ENCODE data around the gene ITGB5. TPM values are rescaled to one million over a fixed set of nuclear protein-coding genes. Genes with fewer than 3 reads are reported as not detected.

The ITGB5 gene
- total RNA-seq, 1 experiment from 2014 or later = 116 TPM

- intact Hi-C loops (cut with micrococcal nuclease; ENCODE audit: unreplicated experiment) = no loop called here
- DNase-seq (ENCODE audit: low spot score) = no peak
- Histone ChIP-seq H3K27ac (ENCODE audit: low read depth, low read length, poor library complexity, severe bottlenecking) (no peak overlapping the region), H3K27me3 (replicated peaks; ENCODE audit: insufficient read depth, low read depth, low read length, poor library complexity) (no peaks in the 10 kb centered on the region), H3K4me3 (ENCODE audit: low read depth, low read length, poor library complexity, severe bottlenecking) (no peak overlapping the region), H3K4me1 (ENCODE audit: insufficient read depth, low read length, poor library complexity, severe bottlenecking) (no peaks in the 10 kb centered on the region), H3K9me3 (ENCODE audit: low read depth, low read length, poor library complexity, severe bottlenecking) (no peaks in the 10 kb centered on the region), H3K36me3 (ENCODE audit: insufficient read depth, low read length, poor library complexity, severe bottlenecking) (peaks cover 39% of the 10 kb centered on the region)
- ChIA-PET POLR2A (ENCODE audit: low non-redundant PET) (no interaction called here), CTCF (no interaction called here)
- TSS peak; percentile 2 for BruUV-seq (replicated peaks)
- TF ChIP-seq EZH2 (IDR thresholded peaks at IDR 0.05; ENCODE audit: borderline replicate concordance, low read depth, low read length, poor library complexity, severe bottlenecking) (no peak), CTCF (conservative IDR thresholded peaks at IDR 0.05; ENCODE audit: low read depth, low read length) (no peak)
These were observed 138.5 kb downstream of the ITGB5 start for GRCh38 chr3:124748560-124749198.

DNA sequence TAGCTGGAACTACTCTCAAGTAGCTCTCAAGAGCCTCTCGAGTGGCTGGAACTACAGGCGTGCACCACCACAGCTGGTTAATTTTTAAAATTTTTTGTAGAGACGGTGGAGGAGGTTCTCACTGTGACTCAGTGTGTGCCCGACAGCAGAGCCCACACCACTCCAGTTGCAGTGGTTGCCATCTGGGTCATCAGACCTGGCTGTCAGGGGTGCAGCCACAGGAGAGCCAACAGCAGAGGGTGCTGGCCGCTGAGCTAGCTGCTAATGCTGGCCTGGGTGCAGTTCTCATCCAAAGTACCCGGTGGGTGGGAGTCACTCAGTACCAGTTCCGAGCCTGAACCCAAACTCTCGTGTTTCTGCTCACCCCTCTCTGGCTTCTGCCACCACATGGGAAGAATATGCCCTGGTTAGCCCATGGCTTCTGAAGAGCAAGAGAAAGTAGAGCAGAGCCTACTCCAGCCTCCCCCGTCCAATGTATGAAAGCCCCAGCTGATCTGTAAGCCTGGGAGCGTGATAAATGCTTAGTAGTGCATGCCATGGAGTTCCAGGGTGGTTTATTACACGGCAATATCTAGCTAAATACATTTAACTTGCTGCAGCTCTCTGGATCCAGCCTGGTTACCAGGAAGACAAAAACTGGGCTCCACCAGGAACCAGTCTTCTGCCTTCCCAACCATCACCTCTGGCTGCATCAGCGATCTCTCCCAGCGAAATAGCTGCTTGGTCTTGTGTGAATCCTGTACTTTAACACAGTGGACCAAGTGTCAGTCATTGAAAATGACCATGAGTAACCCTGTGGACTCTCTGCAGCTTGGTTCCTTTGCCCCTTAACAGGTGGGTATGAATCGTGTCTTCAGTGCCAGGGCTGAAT lies 139.8 kb downstream of the ITGB5 start:
- H3K27ac ChIP-seq (ENCODE audit: low read depth, low read length, poor library complexity, severe bottlenecking) = no peak overlapping the region
- no peak for DNase-seq (ENCODE audit: low spot score)
- TF ChIP-seq CTCF (conservative IDR thresholded peaks at IDR 0.05; ENCODE audit: low read depth, low read length) = no peak
- intact Hi-C loops (cut with micrococcal nuclease; ENCODE audit: unreplicated experiment) = no loop called here
- no peaks in the 10 kb centered on the region for H3K9me3 ChIP-seq (ENCODE audit: low read depth, low read length, poor library complexity, severe bottlenecking)
- no peak overlapping the region for H3K4me3 ChIP-seq (ENCODE audit: low read depth, low read length, poor library complexity, severe bottlenecking)
- H3K27me3 ChIP-seq (replicated peaks; ENCODE audit: insufficient read depth, low read depth, low read length, poor library complexity) = no peaks in the 10 kb centered on the region
- BruUV-seq (replicated peaks) = no TSS peak
- POLR2A ChIA-PET (ENCODE audit: low non-redundant PET) = no interaction called here
- CTCF ChIA-PET = no interaction called here
- H3K36me3 ChIP-seq (ENCODE audit: insufficient read depth, low read length, poor library complexity, severe bottlenecking) = peaks cover 48% of the 10 kb centered on the region
- H3K4me1 ChIP-seq (ENCODE audit: insufficient read depth, low read length, poor library complexity, severe bottlenecking) = no peaks in the 10 kb centered on the region

DNA sequence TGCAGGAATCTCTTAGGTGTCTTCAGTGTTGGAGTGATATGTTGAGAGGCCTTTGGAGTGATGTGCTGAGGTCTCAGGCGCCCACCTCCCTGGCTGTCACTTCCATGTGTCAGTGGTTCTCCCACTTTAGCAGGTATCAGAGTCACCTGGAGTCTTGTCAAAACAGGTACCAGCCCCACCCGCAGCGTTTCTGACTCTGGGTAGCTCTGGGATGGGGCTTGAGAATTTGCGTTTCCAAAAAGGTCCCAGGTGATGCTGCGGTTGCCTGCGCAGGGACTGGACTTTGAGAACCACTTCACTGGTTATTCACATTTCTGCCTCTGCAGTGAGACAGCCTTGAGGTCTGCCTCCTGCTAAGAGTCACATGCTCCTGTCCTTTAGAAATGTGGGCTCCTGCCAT lies 141.4 kb downstream of the ITGB5 start:
- ChIA-PET CTCF (no interaction called here), POLR2A (ENCODE audit: low non-redundant PET) (no interaction called here)
- no peaks in the 10 kb centered on the region for H3K27me3 ChIP-seq (replicated peaks; ENCODE audit: insufficient read depth, low read depth, low read length, poor library complexity)
- H3K9me3 ChIP-seq (ENCODE audit: low read depth, low read length, poor library complexity, severe bottlenecking) = no peaks in the 10 kb centered on the region
- TF ChIP-seq CTCF (conservative IDR thresholded peaks at IDR 0.05; ENCODE audit: low read depth, low read length) (no peak), EZH2 (IDR thresholded peaks at IDR 0.05; ENCODE audit: borderline replicate concordance, low read depth, low read length, poor library complexity, severe bottlenecking) (no peak)
- H3K4me3 ChIP-seq (ENCODE audit: low read depth, low read length, poor library complexity, severe bottlenecking) = no peak overlapping the region
- peak overlapping the region; percentile 13 for H3K27ac ChIP-seq (ENCODE audit: low read depth, low read length, poor library complexity, severe bottlenecking)
- no peak for DNase-seq (ENCODE audit: low spot score)
- H3K36me3 ChIP-seq (ENCODE audit: insufficient read depth, low read length, poor library complexity, severe bottlenecking) = peaks cover 64% of the 10 kb centered on the region
- H3K4me1 ChIP-seq (ENCODE audit: insufficient read depth, low read length, poor library complexity, severe bottlenecking) = no peaks in the 10 kb centered on the region
- BruUV-seq (replicated peaks) = no TSS peak
- intact Hi-C loops (cut with micrococcal nuclease; ENCODE audit: unreplicated experiment) = no loop called here
